ENCODE data around the gene UBAC1. TPM values are rescaled to one million over a fixed set of nuclear protein-coding genes. Genes with fewer than 3 reads are reported as not detected.
A peak's percentile ranks its signal among the peaks of the same experiment; 100 is the strongest.
"Not testable (repeated sequence)": the region's sequence is repeated elsewhere in the genome, so short reads cannot be mapped to it uniquely, and the experiment has no call there.

UBAC1 gene
- total RNA-seq, 1 donor from 2014 or later, result 33.8 TPM

DNA sequence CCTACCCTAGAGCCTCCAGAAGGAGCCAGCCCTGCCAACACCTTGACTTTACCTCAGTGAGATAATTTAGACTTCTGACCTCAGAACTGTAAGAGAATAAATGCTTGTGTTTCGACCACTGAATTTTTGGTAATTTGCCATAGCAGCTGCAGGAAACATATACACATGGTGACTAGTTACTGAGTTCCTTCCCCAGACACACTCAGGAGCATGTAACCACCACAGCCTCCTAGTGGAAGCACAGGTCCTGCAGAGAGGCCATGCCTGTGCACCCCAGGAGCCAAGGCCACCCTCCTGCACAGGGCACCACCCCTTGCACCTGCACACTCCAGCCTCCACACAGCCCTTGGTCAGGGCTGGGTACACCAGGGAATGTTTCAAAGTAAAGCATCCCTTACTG, 46.3 kb downstream of the UBAC1 start:
- H3K9me3 Mint-ChIP-seq, result peaks cover 63% of the 10 kb centered on the region
- H3K4me1 Mint-ChIP-seq, result peaks cover 3% of the 10 kb centered on the region
- H3K27me3 Mint-ChIP-seq (ENCODE audit: low read depth), result no peaks in the 10 kb centered on the region
- DNase-seq (ENCODE audit: low spot score in 2 of 2, unreplicated experiment in 2 of 2), result no peak
- no peak overlapping the region for H3K4me3 Mint-ChIP-seq
- no peak overlapping the region for H3K27ac Mint-ChIP-seq
- TF ChIP-seq, protein P1, sequence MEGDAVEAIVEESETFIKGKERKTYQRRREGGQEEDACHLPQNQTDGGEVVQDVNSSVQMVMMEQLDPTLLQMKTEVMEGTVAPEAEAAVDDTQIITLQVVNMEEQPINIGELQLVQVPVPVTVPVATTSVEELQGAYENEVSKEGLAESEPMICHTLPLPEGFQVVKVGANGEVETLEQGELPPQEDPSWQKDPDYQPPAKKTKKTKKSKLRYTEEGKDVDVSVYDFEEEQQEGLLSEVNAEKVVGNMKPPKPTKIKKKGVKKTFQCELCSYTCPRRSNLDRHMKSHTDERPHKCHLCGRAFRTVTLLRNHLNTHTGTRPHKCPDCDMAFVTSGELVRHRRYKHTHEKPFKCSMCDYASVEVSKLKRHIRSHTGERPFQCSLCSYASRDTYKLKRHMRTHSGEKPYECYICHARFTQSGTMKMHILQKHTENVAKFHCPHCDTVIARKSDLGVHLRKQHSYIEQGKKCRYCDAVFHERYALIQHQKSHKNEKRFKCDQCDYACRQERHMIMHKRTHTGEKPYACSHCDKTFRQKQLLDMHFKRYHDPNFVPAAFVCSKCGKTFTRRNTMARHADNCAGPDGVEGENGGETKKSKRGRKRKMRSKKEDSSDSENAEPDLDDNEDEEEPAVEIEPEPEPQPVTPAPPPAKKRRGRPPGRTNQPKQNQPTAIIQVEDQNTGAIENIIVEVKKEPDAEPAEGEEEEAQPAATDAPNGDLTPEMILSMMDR (IDR thresholded peaks at IDR 0.05; ENCODE audit: unreplicated experiment), result no peak
- peaks cover 74% of the 10 kb centered on the region for H3K36me3 Mint-ChIP-seq

DNA sequence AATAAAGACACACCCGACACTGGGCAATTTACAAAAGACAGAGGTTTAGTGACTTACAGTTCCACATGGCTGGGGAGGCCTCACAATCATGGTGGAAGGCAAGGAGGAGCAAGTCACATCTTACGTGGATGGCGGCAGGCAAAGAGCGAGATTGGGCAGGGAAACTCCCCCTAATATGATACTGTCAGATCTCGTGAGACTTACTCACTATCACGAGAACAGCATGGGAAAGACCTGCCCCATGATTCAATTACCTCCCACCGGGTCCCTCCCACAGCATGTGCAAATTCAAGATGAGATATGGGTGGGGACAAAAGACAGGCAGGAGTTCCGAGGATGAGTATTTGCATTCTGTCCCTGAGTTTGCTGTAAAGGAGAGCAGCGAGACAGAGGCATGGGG, 49.9 kb downstream of the UBAC1 start:
- Mint-ChIP-seq H3K36me3 (peaks cover 57% of the 10 kb centered on the region), H3K4me1 (peaks cover 17% of the 10 kb centered on the region), H3K9me3 (peaks cover 41% of the 10 kb centered on the region)
- not testable (repeated sequence) for H3K4me3 Mint-ChIP-seq; H3K27me3 Mint-ChIP-seq (ENCODE audit: low read depth); H3K27ac Mint-ChIP-seq; DNase-seq (ENCODE audit: low spot score in 2 of 2, unreplicated experiment in 2 of 2)

DNA sequence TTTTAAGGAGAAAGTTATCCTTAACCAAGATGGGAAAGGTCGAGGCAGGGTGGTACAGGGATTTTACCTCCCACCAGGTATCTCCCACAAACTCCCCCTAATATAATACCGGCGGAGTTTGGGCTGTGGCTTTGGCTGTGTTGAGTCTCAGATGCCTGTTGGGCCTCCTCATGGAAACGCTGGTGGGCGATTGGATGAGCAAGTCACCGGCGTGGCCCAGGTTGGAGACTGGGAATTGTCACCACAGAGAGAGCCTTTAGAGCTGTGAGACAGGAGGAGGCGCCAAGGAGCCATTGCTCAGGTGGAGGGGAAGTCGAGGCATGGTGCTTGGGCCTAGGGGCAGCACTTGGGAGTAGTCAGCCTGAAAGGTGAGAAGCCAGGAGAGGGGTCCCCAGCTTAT, 50.4 kb downstream of the UBAC1 start:
- DNase-seq (ENCODE audit: low spot score in 2 of 2, unreplicated experiment in 2 of 2), result no peak
- Mint-ChIP-seq H3K4me1 (peaks cover 22% of the 10 kb centered on the region), H3K36me3 (peaks cover 52% of the 10 kb centered on the region), H3K27me3 (ENCODE audit: low read depth) (no peaks in the 10 kb centered on the region), H3K9me3 (peaks cover 37% of the 10 kb centered on the region), H3K4me3 (no peak overlapping the region), H3K27ac (no peak overlapping the region)
- TF ChIP-seq, protein P1 (IDR thresholded peaks at IDR 0.05; ENCODE audit: unreplicated experiment), result no peak

DNA sequence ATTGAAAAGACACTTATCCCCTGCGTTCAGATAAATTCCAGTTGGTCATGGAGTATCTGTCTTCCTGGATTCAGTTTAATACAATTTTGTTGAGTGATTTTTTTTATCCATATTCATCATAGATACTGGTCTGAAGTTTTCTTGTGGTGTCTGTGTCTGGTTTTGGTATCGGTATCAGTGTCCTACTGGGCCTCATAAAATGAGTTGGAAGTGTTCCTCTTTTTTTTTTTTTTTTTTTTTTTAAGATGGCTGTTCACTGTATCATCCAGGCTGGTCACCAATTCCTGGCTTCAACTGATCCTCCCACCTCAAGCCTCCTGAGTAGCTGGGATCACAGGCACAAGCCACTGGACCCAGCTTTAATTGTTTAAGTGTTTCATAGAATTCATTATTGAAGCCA, 51.0 kb downstream of the UBAC1 start:
- DNase-seq (ENCODE audit: low spot score in 2 of 2, unreplicated experiment in 2 of 2), result no peak
- Mint-ChIP-seq H3K27ac (no peak overlapping the region), H3K36me3 (peaks cover 46% of the 10 kb centered on the region), H3K4me1 (peaks cover 27% of the 10 kb centered on the region), H3K4me3 (peak overlapping the region; percentile 38), H3K9me3 (peaks cover 32% of the 10 kb centered on the region), H3K27me3 (ENCODE audit: low read depth) (no peaks in the 10 kb centered on the region)
- TF ChIP-seq, protein P1 (IDR thresholded peaks at IDR 0.05; ENCODE audit: unreplicated experiment), result no peak

DNA sequence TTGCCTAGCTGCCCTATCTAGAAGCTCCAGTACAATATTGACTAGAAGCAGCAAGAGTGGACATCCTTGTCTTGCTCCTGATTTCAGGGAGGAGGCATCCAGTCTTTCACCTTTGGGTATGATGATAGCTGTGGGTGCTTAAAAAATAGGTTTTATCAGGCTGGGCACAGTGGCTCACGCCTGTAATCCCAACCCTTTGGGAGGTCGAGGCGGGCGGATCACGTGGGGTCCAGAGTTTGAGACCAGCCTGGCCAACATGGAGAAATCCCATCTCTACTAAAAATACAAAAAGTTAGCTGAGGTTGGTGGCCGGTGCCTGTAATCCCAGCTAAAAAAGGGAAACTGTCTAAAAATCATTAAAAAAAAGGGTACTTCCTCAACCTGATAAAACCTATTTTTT, 51.8 kb downstream of the UBAC1 start:
- Mint-ChIP-seq H3K4me1 (peaks cover 34% of the 10 kb centered on the region), H3K27ac (no peak overlapping the region), H3K9me3 (peaks cover 24% of the 10 kb centered on the region), H3K36me3 (peaks cover 38% of the 10 kb centered on the region), H3K4me3 (peak overlapping the region; percentile 72), H3K27me3 (ENCODE audit: low read depth) (no peaks in the 10 kb centered on the region)
- DNase-seq (ENCODE audit: low spot score in 2 of 2, unreplicated experiment in 2 of 2), result no peak
- TF ChIP-seq, protein P1 (IDR thresholded peaks at IDR 0.05; ENCODE audit: unreplicated experiment), result no peak

DNA sequence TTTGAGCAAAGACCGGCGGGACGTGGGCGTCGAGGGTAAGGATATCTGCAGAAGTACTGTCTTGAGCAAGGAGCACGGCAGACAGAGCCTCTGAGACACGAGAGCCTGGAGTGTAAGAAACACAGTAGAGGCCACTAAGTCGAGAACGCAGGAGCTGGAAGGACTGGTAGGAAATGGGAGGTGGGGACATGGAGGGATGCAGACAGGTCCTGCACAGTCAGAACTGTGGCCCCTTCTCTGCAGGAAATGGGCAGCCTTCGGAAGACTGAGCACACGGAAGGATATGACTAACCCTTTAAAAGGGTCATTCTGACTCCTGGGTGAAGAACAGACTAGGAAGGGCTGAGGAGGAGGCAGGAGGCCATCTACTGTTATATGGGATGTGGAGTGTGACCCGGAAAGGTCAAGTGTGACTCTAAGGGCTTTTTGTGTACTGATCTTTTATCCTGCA, 52.4 kb downstream of the UBAC1 start:
- no peaks in the 10 kb centered on the region for H3K27me3 Mint-ChIP-seq (ENCODE audit: low read depth)
- H3K4me3 Mint-ChIP-seq, result peak overlapping the region; percentile 72
- peaks cover 36% of the 10 kb centered on the region for H3K4me1 Mint-ChIP-seq
- H3K9me3 Mint-ChIP-seq, result peaks cover 22% of the 10 kb centered on the region
- TF ChIP-seq, protein P1 (IDR thresholded peaks at IDR 0.05; ENCODE audit: unreplicated experiment), result no peak
- no peak for DNase-seq (ENCODE audit: low spot score in 2 of 2, unreplicated experiment in 2 of 2)
- H3K36me3 Mint-ChIP-seq, result peaks cover 34% of the 10 kb centered on the region
- H3K27ac Mint-ChIP-seq, result peak overlapping the region; percentile 44

Data from mesothelial cell of epicardium (in vitro differentiated cells).